KMS-11 (cell line): ENCODE measurements around the gene CATSPERB.

Experiments used
- H2AFZ ChIP-seq: fragments of 200-600 bp; sonication (generic); 2 replicates; pipeline ENCODE4 v1.6.1; 2016; ENCODE audit warnings: antibody characterized with exemption, mixed run types, low read depth
- H3K27ac ChIP-seq: fragments of 200-600 bp; sonication (generic); 2 replicates; pipeline ENCODE4 v1.6.1; 2016; ENCODE audit warnings: mild to moderate bottlenecking, mixed run types
- H3K27me3 ChIP-seq: fragments of 200-600 bp; sonication (generic); 2 replicates; pipeline ENCODE4 v1.6.1; 2017; ENCODE audit warnings: mild to moderate bottlenecking, low read depth, mixed run types, moderate library complexity; ENCODE audit not compliant: insufficient read depth
- H3K36me3 ChIP-seq: fragments of 200-600 bp; sonication (generic); 2 replicates; pipeline ENCODE4 v1.6.1; 2017; ENCODE audit warnings: mild to moderate bottlenecking, mixed run types; ENCODE audit not compliant: insufficient read depth
- H3K4me1 ChIP-seq: fragments of 200-600 bp; sonication (generic); 2 replicates; pipeline ENCODE4 v1.6.1; 2016; ENCODE audit warnings: mild to moderate bottlenecking, low read depth, mixed run types; ENCODE audit not compliant: poor library complexity, severe bottlenecking
- H3K4me2 ChIP-seq: fragments of 200-600 bp; sonication (generic); 2 replicates; pipeline ENCODE4 v1.7.0; 2016; ENCODE audit warnings: mild to moderate bottlenecking, mixed run types
- H3K4me3 ChIP-seq: fragments of 200-600 bp; sonication (generic); IDR thresholded peaks from 2 replicates; pipeline ENCODE4 v1.6.1; 2017; ENCODE audit warnings: low read depth, low read length, mixed read lengths; ENCODE audit not compliant: insufficient read depth
- H3K79me2 ChIP-seq: fragments of 200-600 bp; sonication (generic); 2 replicates; pipeline ENCODE4 v1.6.1; 2016; ENCODE audit warnings: low read depth, mixed run types; ENCODE audit not compliant: insufficient read depth
- H3K9ac ChIP-seq: fragments of 200-600 bp; sonication (generic); 2 replicates; pipeline ENCODE4 v1.6.1; 2016; ENCODE audit warnings: mild to moderate bottlenecking, mixed run types
- H4K20me1 ChIP-seq: fragments of 200-600 bp; sonication (generic); 2 replicates; pipeline ENCODE4 v1.6.1; 2016; ENCODE audit warnings: mild to moderate bottlenecking, mixed run types; ENCODE audit not compliant: insufficient read depth
- CTCF ChIP-seq: fragments of 200-600 bp; sonication (generic); conservative IDR thresholded peaks from 2 replicates; pipeline ENCODE4 v1.6.1; 2017; ENCODE audit warnings: low read depth, mild to moderate bottlenecking, antibody characterized with exemption, low read length, moderate library complexity, mixed read lengths

Gene CATSPERB

GRCh38 chr14:91731986-91732385 is at the start of gene CATSPERB:
Gene CATSPERB (minus strand): TSS chr14:91732086. CDS start chr14:91729479, 2,607 bp downstream.
- Histone ChIP-seq H3K4me3 (no peak within 1 kb of the TSS), H3K9ac (no peak within 1 kb of the TSS), H3K27me3 (no peaks in the 10 kb centered on the region), H4K20me1 (no peaks in the 10 kb centered on the region), H3K4me1 (no peaks in the 10 kb centered on the region), H3K27ac (no peak within 1 kb of the TSS), H3K36me3 (no peaks in the 10 kb centered on the region), H2AFZ (no peak within 1 kb of the TSS), H3K4me2 (no peak within 1 kb of the TSS), H3K79me2 (no peaks in the 10 kb centered on the region)
- TF ChIP-seq CTCF = no peak

- no peaks in the 10 kb centered on the region for H3K27me3 ChIP-seq
- TF ChIP-seq CTCF = no peak
- H4K20me1 ChIP-seq = no peaks in the 10 kb centered on the region
- no peak overlapping the region for H3K4me2 ChIP-seq
- H3K4me3 ChIP-seq = no peak overlapping the region
- H3K79me2 ChIP-seq = no peaks in the 10 kb centered on the region
- H2AFZ ChIP-seq = no peak overlapping the region
- H3K27ac ChIP-seq = no peak overlapping the region
- no peak overlapping the region for H3K9ac ChIP-seq
- no peaks in the 10 kb centered on the region for H3K4me1 ChIP-seq
- no peaks in the 10 kb centered on the region for H3K36me3 ChIP-seq
These were observed 48.6 kb upstream of the CATSPERB start for GRCh38 chr14:91780452-91780851.

GRCh38 chr14:91778217-91778616 is 46.3 kb upstream of the CATSPERB start:
- no peaks in the 10 kb centered on the region for H3K79me2 ChIP-seq
- no peak overlapping the region for H3K27ac ChIP-seq
- H3K4me2 ChIP-seq = no peak overlapping the region
- H4K20me1 ChIP-seq = no peaks in the 10 kb centered on the region
- H3K27me3 ChIP-seq = no peaks in the 10 kb centered on the region
- no peaks in the 10 kb centered on the region for H3K4me1 ChIP-seq
- no peak overlapping the region for H2AFZ ChIP-seq
- no peak overlapping the region for H3K4me3 ChIP-seq
- TF ChIP-seq CTCF = no peak
- no peak overlapping the region for H3K9ac ChIP-seq
- no peaks in the 10 kb centered on the region for H3K36me3 ChIP-seq

- no peak for TF ChIP-seq CTCF
These were observed 42.5 kb upstream of the CATSPERB start for GRCh38 chr14:91774140-91775096.

More at GRCh38 chr14:91774140-91775096, 42.5 kb upstream of the CATSPERB start:
- Histone ChIP-seq H3K27ac (no peak overlapping the region), H3K36me3 (no peaks in the 10 kb centered on the region), H3K4me2 (no peak overlapping the region), H3K4me3 (no peak overlapping the region), H3K27me3 (no peaks in the 10 kb centered on the region), H3K4me1 (no peaks in the 10 kb centered on the region), H4K20me1 (no peaks in the 10 kb centered on the region), H3K9ac (no peak overlapping the region), H2AFZ (no peak overlapping the region), H3K79me2 (no peaks in the 10 kb centered on the region)
